BE2C (cell line): Measurements from ENCODE around the gene MIPOL1.
"Not testable (repeated sequence)": the region's sequence is repeated elsewhere in the genome, so short reads cannot be mapped to it uniquely, and the experiment has no call there.

Source experiments
- DNase-seq: peaks from one replicate; pipeline ENCODE4 v3.0.0-alpha.2; 2020
- H3K27me3 ChIP-seq: fragments of 250-450 bp; sonication (Bioruptor Pico); 2 replicates; pipeline ENCODE4 v1.5.1; 2020; ENCODE audit warnings: mild to moderate bottlenecking
- H3K36me3 ChIP-seq: fragments of 250-450 bp; sonication (Bioruptor Pico); 2 replicates; pipeline ENCODE4 v1.5.1; 2020; ENCODE audit warnings: mild to moderate bottlenecking
- H3K4me1 ChIP-seq: fragments of 250-450 bp; sonication (Bioruptor Pico); 2 replicates; pipeline ENCODE4 v1.5.1; 2020
- H3K4me3 ChIP-seq: 2 replicates; pipeline ENCODE4 v1.5.1; 2011; ENCODE audit warnings: low read depth, low read length
- H3K9me3 ChIP-seq: fragments of 250-450 bp; sonication (Bioruptor Pico); 2 replicates; pipeline ENCODE4 v1.5.1; 2020
- CTCF ChIP-seq: IDR thresholded peaks from 2 replicates; pipeline ENCODE4 v1.5.1; 2012; ENCODE audit warnings: mild to moderate bottlenecking, low read depth, low read length

The MIPOL1 gene

GRCh38 chr14:37369425-37369824 is 171.7 kb downstream of the MIPOL1 start:
- DNase-seq, result no peak
- Histone ChIP-seq H3K9me3 (no peaks in the 10 kb centered on the region), H3K36me3 (no peaks in the 10 kb centered on the region), H3K4me1 (no peaks in the 10 kb centered on the region), H3K27me3 (no peaks in the 10 kb centered on the region), H3K4me3 (no peak overlapping the region)
- no peak for TF ChIP-seq CTCF

DNA sequence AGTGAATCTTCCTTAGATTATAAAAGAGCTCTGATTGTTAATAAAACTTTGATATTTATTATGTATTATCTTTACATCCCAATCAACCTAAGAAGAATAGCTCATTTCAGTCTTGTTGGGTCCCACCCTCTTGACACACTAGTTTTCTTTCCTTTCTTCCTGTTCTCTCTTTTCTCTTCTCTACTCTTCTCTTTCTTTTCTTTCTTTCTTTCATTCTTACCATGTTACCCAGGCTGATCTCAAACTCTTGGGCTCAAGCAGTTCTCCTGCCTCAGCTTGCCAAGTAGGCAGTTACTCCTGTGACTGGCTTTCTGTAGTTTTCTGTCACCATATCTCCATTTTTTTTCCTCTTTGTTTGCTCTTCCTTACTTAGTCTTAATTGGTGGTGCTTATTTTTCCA is 177.8 kb downstream of the MIPOL1 start:
- no peak for DNase-seq
- TF ChIP-seq CTCF, result no peak
- Histone ChIP-seq H3K27me3 (no peaks in the 10 kb centered on the region), H3K4me1 (no peaks in the 10 kb centered on the region), H3K36me3 (no peaks in the 10 kb centered on the region), H3K4me3 (no peak overlapping the region), H3K9me3 (no peaks in the 10 kb centered on the region)

- no peak overlapping the region for H3K4me3 ChIP-seq
- no peaks in the 10 kb centered on the region for H3K27me3 ChIP-seq
- no peaks in the 10 kb centered on the region for H3K36me3 ChIP-seq
- no peaks in the 10 kb centered on the region for H3K9me3 ChIP-seq
- DNase-seq, result no peak
- no peak for TF ChIP-seq CTCF
- H3K4me1 ChIP-seq, result no peaks in the 10 kb centered on the region
Measured at GRCh38 chr14:37376944-37377609, 179.3 kb downstream of the MIPOL1 start.

GRCh38 chr14:37384870-37385596 is 187.3 kb downstream of the MIPOL1 start:
- no peak overlapping the region for H3K4me3 ChIP-seq
- no peaks in the 10 kb centered on the region for H3K4me1 ChIP-seq
- H3K27me3 ChIP-seq, result no peaks in the 10 kb centered on the region
- TF ChIP-seq CTCF, result no peak
- H3K36me3 ChIP-seq, result no peaks in the 10 kb centered on the region
- no peak for DNase-seq
- H3K9me3 ChIP-seq, result no peaks in the 10 kb centered on the region

GRCh38 chr14:37397157-37397940 is 199.6 kb downstream of the MIPOL1 start:
- H3K27me3 ChIP-seq, DNase-seq, H3K9me3 ChIP-seq: not testable (repeated sequence)

DNA sequence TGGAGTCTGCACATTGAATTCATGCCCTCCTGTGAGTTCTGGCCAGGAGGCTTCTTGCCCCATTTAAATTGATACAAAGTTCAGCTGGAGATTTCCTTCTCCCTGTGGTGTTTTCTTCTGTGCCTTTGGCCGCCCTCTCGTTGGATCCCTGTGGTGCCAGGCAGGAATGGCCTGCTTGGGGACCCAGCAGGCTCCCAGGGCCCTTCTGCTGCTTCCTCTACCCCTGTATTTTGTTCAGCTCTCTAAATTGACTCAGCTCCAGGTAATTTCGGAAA is 200.1 kb downstream of the MIPOL1 start:
- H3K27me3 ChIP-seq, result no peaks in the 10 kb centered on the region
- H3K9me3 ChIP-seq, result no peaks in the 10 kb centered on the region
- no peaks in the 10 kb centered on the region for H3K4me1 ChIP-seq
- H3K36me3 ChIP-seq, result no peaks in the 10 kb centered on the region
- no peak for TF ChIP-seq CTCF
- H3K4me3 ChIP-seq, result no peak overlapping the region
- DNase-seq, result no peak

More at GRCh38 chr14:37397157-37397940, 199.6 kb downstream of the MIPOL1 start:
- not testable (repeated sequence) for H3K4me1 ChIP-seq, H3K36me3 ChIP-seq, H3K4me3 ChIP-seq
